Vagina (tissue), 2 donors: ENCODE measurements around the gene LAMC1. TPM values are rescaled to one million over a fixed set of nuclear protein-coding genes. Genes with fewer than 3 reads are reported as not detected.

Experiments
- DNase-seq, 2 donors: peaks; one replicate each; pipeline ENCODE4 v3.0.0-alpha.2; 2017; ENCODE audit errors: extremely low spot score in 2 of 2
- H3K27ac ChIP-seq: fragments of 200-600 bp; sonication (generic); one replicate; pipeline ENCODE4 v1.5.1; 2019
- H3K27me3 ChIP-seq: fragments of 200-600 bp; sonication (generic); one replicate; pipeline ENCODE4 v1.5.1; 2019
- H3K36me3 ChIP-seq, 2 donors: fragments of 200-600 bp; sonication (generic); one replicate each; pipeline ENCODE4 v1.5.1; 2017 to 2019
- H3K4me1 ChIP-seq: fragments of 200-600 bp; sonication (generic); one replicate; pipeline ENCODE4 v1.5.1; 2019
- H3K4me3 ChIP-seq, 2 donors: fragments of 200-600 bp; sonication (generic); 1 replicate in 1 of 2; 2 replicates in 1 of 2; pipeline ENCODE4 v1.5.1; 2016 to 2019
- H3K9me3 ChIP-seq: fragments of 200-600 bp; sonication (generic); one replicate; pipeline ENCODE4 v1.5.1; 2019
- CTCF ChIP-seq, 3 experiments: fragments of 450-650 bp in 2 of 3; fragments of 200-600 bp in 1 of 3; sonication (generic) in 1 of 3; IDR thresholded peaks; one replicate each; pipeline ENCODE4 v1.5.1; 2017 to 2019; ENCODE audit warnings: antibody characterized with exemption in 3 of 3, mild to moderate bottlenecking in 2 of 3, moderate library complexity in 2 of 3
- POLR2A ChIP-seq, 2 donors: fragments of 450-650 bp; IDR thresholded peaks; one replicate each; pipeline ENCODE4 v1.6.1; 2017; ENCODE audit warnings: antibody characterized with exemption in 2 of 2, mild to moderate bottlenecking in 2 of 2, moderate library complexity in 2 of 2
- POLR2AphosphoS5 ChIP-seq, 2 donors: sonication (generic); formaldehyde crosslinking; IDR thresholded peaks; one replicate each; pipeline ENCODE4 v1.9.0; 2017; ENCODE audit warnings: antibody characterized with exemption in 2 of 2, mild to moderate bottlenecking in 2 of 2, low read depth in 1 of 2; ENCODE audit not compliant: insufficient read depth in 1 of 2
- intact Hi-C: fragments of 100-400 bp; cut with DNase I; formaldehyde crosslinking; loops from one replicate; pipeline ENCODE4 v1.15.1; 2023
- total RNA-seq: library from RNA; depleted of rRNA; stranded (reverse); fragments of >200 nt; gene quantifications from one replicate; pipeline ENCODE4 v1.2.3, GENCODE V29; 2016

The LAMC1 gene
- total RNA-seq, 1 donor from 2014 or later: 217 TPM

GRCh38 chr1:183048087-183049085 is 25.2 kb downstream of the LAMC1 start:
- H3K27me3 ChIP-seq: no peaks in the 10 kb centered on the region
- H3K4me1 ChIP-seq: peaks cover 77% of the 10 kb centered on the region

GRCh38 chr1:183051546-183051945 is 28.3 kb downstream of the LAMC1 start:
- Histone ChIP-seq H3K36me3 (no peaks in the 10 kb centered on the region), H3K27ac (no peak overlapping the region), H3K27me3 (no peaks in the 10 kb centered on the region), H3K9me3 (no peaks in the 10 kb centered on the region), H3K4me1 (peaks cover 61% of the 10 kb centered on the region), H3K4me3 (no peak overlapping the region)
- DNase-seq: no peak
- intact Hi-C loops: no loop called here
- TF ChIP-seq POLR2AphosphoS5 (IDR thresholded peaks at IDR 0.05; ENCODE audit: insufficient read depth in 1 of 2, low read depth in 1 of 2): no peak

More at GRCh38 chr1:183048087-183049085, 25.2 kb downstream of the LAMC1 start:
- H3K36me3 ChIP-seq: no peaks in the 10 kb centered on the region
- intact Hi-C loops: no loop called here
- no peaks in the 10 kb centered on the region for H3K9me3 ChIP-seq
- TF ChIP-seq POLR2AphosphoS5 (IDR thresholded peaks at IDR 0.05; ENCODE audit: insufficient read depth in 1 of 2, low read depth in 1 of 2): no peak
- no peak for TF ChIP-seq CTCF (IDR thresholded peaks at IDR 0.05)
- TF ChIP-seq POLR2A (IDR thresholded peaks at IDR 0.05): no peak
- H3K4me3 ChIP-seq: no peak overlapping the region
- H3K27ac ChIP-seq: no peak overlapping the region
- no peak for DNase-seq

GRCh38 chr1:183052861-183053260 is 29.6 kb downstream of the LAMC1 start:
- no peak for DNase-seq
- intact Hi-C loops: no loop called here
- peaks cover 56% of the 10 kb centered on the region for H3K4me1 ChIP-seq
- no peak for TF ChIP-seq CTCF (IDR thresholded peaks at IDR 0.05)
- no peaks in the 10 kb centered on the region for H3K9me3 ChIP-seq
- H3K36me3 ChIP-seq: no peaks in the 10 kb centered on the region
- H3K4me3 ChIP-seq: no peak overlapping the region
- no peak overlapping the region for H3K27ac ChIP-seq
- no peaks in the 10 kb centered on the region for H3K27me3 ChIP-seq

GRCh38 chr1:183058851-183059502 is 35.8 kb downstream of the LAMC1 start:
- TF ChIP-seq POLR2A (IDR thresholded peaks at IDR 0.05) (no peak), POLR2AphosphoS5 (IDR thresholded peaks at IDR 0.05; ENCODE audit: insufficient read depth in 1 of 2, low read depth in 1 of 2) (no peak), CTCF (IDR thresholded peaks at IDR 0.05) (no peak)
- Histone ChIP-seq H3K36me3 (no peaks in the 10 kb centered on the region), H3K4me3 (no peak overlapping the region), H3K27me3 (no peaks in the 10 kb centered on the region), H3K4me1 (peaks cover 65% of the 10 kb centered on the region), H3K27ac (no peak overlapping the region), H3K9me3 (no peaks in the 10 kb centered on the region)
- no peak for DNase-seq
- intact Hi-C loops: no loop called here

GRCh38 chr1:183061194-183061593 is 38.0 kb downstream of the LAMC1 start:
- no peak overlapping the region for H3K4me3 ChIP-seq
- no peak for DNase-seq
- intact Hi-C loops: no loop called here
- no peaks in the 10 kb centered on the region for H3K9me3 ChIP-seq
- TF ChIP-seq CTCF (IDR thresholded peaks at IDR 0.05) (no peak), POLR2A (IDR thresholded peaks at IDR 0.05) (no peak), POLR2AphosphoS5 (IDR thresholded peaks at IDR 0.05; ENCODE audit: insufficient read depth in 1 of 2, low read depth in 1 of 2) (no peak)
- peak overlapping the region; percentile 1 for H3K27ac ChIP-seq
- peaks cover 59% of the 10 kb centered on the region for H3K4me1 ChIP-seq
- no peaks in the 10 kb centered on the region for H3K36me3 ChIP-seq
- no peaks in the 10 kb centered on the region for H3K27me3 ChIP-seq
